GM12801 (cell line): ENCODE results near the gene GRAPL.
"Not testable (repeated sequence)": the region's sequence is repeated elsewhere in the genome, so short reads cannot be mapped to it uniquely, and the experiment has no call there.

ENCODE experiments used
- CTCF ChIP-seq: IDR thresholded peaks from one replicate; pipeline ENCODE4 v1.5.1; 2011; ENCODE audit warnings: control low read depth; ENCODE audit not compliant: insufficient read length; ENCODE audit errors: extremely low read depth

Gene GRAPL

GRCh38 chr17:19127148-19127980, at the start of gene GRAPL:
GRAPL (plus strand) TSS chr17:19127589; CDS start chr17:19127620, 31 bp downstream.
- not testable (repeated sequence) for TF ChIP-seq CTCF
